ENCODE data around the gene HIGD1B. TPM values are rescaled to one million over a fixed set of nuclear protein-coding genes. Genes with fewer than 3 reads are reported as not detected.

HIGD1B gene
- total and polyA plus RNA-seq, 2 donors (not counting 1 experiment from before 2014, with no cell fraction given): not detected

- Histone ChIP-seq H3K36me3 (replicated peaks in 1 of 2; ENCODE audit: control extremely low read depth in 1 of 2, control insufficient read depth in 1 of 2, extremely low read depth in 1 of 2, insufficient read depth in 2 of 2, low read length in 1 of 2) (peaks cover 3 to 93% of the 10 kb centered on the region in 2 experiments), H3K27me3 (replicated peaks in 1 of 4; ENCODE audit: control extremely low read depth in 1 of 4, control insufficient read depth in 3 of 4, insufficient read depth in 4 of 4, low read length in 3 of 4) (no peaks in the 10 kb centered on the region), H3K4me2 (replicated peaks; ENCODE audit: low read depth, low read length, poor library complexity, severe bottlenecking) (no peak overlapping the region), H3K9me3 (ENCODE audit: control extremely low read depth in 1 of 3, control insufficient read depth in 2 of 3, insufficient read depth in 1 of 3, low read length in 2 of 3) (no peaks in the 10 kb centered on the region), H4K20me1 (ENCODE audit: control insufficient read depth, insufficient read depth, low read length, poor library complexity, severe bottlenecking) (peaks cover under 1% of the 10 kb centered on the region), H3K4me1 (ENCODE audit: control insufficient read depth in 2 of 2, insufficient read depth in 2 of 2, low read length in 2 of 2) (no peaks in the 10 kb centered on the region), H2AFZ (ENCODE audit: insufficient read depth, low read depth, low read length, poor library complexity, severe bottlenecking) (no peak overlapping the region), H3K4me3 (ENCODE audit: control extremely low read depth in 1 of 5, extremely low read depth in 1 of 5, insufficient read depth in 1 of 5, low read depth in 2 of 5, low read length in 4 of 5) (no peak overlapping the region), H3K79me2 (ENCODE audit: control insufficient read depth, insufficient read depth, low read length) (no peaks in the 10 kb centered on the region), H3K27ac (ENCODE audit: low read length in 2 of 2) (no peak overlapping the region), H3K9ac (ENCODE audit: low read length) (no peak overlapping the region)
- no peaks in the 10 kb centered on the region for H3K9me3 Mint-ChIP-seq (ENCODE audit: insufficient read depth)
- WGBS (ENCODE audit: insufficient coverage): 94% methylated on average over 4 of the region's 5 CpGs
- ChIA-PET POLR2A (no interaction called here), CTCF (interaction anchor here (1.7 kb wide), 1 partner anchor 84 kb away, joined by 6 read pairs; no protein-coding TSS in a partner anchor)
- intact Hi-C loops (cut with micrococcal nuclease): no loop called here
- no peak for DNase-seq
- no peak for TF ChIP-seq EZH2 (IDR thresholded peaks at IDR 0.05; ENCODE audit: borderline replicate concordance, insufficient read depth, low read depth, low read length, poor library complexity, severe bottlenecking)
- TF ChIP-seq, protein P1, sequence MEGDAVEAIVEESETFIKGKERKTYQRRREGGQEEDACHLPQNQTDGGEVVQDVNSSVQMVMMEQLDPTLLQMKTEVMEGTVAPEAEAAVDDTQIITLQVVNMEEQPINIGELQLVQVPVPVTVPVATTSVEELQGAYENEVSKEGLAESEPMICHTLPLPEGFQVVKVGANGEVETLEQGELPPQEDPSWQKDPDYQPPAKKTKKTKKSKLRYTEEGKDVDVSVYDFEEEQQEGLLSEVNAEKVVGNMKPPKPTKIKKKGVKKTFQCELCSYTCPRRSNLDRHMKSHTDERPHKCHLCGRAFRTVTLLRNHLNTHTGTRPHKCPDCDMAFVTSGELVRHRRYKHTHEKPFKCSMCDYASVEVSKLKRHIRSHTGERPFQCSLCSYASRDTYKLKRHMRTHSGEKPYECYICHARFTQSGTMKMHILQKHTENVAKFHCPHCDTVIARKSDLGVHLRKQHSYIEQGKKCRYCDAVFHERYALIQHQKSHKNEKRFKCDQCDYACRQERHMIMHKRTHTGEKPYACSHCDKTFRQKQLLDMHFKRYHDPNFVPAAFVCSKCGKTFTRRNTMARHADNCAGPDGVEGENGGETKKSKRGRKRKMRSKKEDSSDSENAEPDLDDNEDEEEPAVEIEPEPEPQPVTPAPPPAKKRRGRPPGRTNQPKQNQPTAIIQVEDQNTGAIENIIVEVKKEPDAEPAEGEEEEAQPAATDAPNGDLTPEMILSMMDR (IDR thresholded peaks at IDR 0.05): no peak
- no peaks in the 10 kb centered on the region for H3K4me1 Mint-ChIP-seq
- H3K27ac Mint-ChIP-seq: no peak overlapping the region
- H3K4me3 Mint-ChIP-seq: no peak overlapping the region
- H3K27me3 Mint-ChIP-seq: no peaks in the 10 kb centered on the region
- ATAC-seq (ENCODE audit: low read depth): no peak
These were observed 12.0 kb downstream of the HIGD1B start for GRCh38 chr17:44859701-44860100.

GRCh38 chr17:44862278-44862914 lies 14.7 kb downstream of the HIGD1B start:
- CTCF ChIA-PET: interaction anchor here (0.6 to 9.7 kb wide), 5 partner anchors 13 to 88 kb away, joined by 3 to 208 read pairs (median 5); no protein-coding TSS in a partner anchor
- POLR2A ChIA-PET: no interaction called here

More at GRCh38 chr17:44862278-44862914, 14.7 kb downstream of the HIGD1B start:
- no peaks in the 10 kb centered on the region for H3K79me2 ChIP-seq (ENCODE audit: control insufficient read depth, insufficient read depth, low read length)
- ATAC-seq (ENCODE audit: low read depth) (no peak), DNase-seq (no peak)
- H3K36me3 ChIP-seq (replicated peaks in 1 of 2; ENCODE audit: control extremely low read depth in 1 of 2, control insufficient read depth in 1 of 2, extremely low read depth in 1 of 2, insufficient read depth in 2 of 2, low read length in 1 of 2): peaks cover 3 to 83% of the 10 kb centered on the region in 2 experiments
- H4K20me1 ChIP-seq (ENCODE audit: control insufficient read depth, insufficient read depth, low read length, poor library complexity, severe bottlenecking): peaks cover 5% of the 10 kb centered on the region
- H3K4me1 ChIP-seq (ENCODE audit: control insufficient read depth in 2 of 2, insufficient read depth in 2 of 2, low read length in 2 of 2): no peaks in the 10 kb centered on the region
- Mint-ChIP-seq H3K9me3 (ENCODE audit: insufficient read depth) (no peaks in the 10 kb centered on the region), H3K27ac (no peak overlapping the region), H3K4me3 (no peak overlapping the region), H3K27me3 (no peaks in the 10 kb centered on the region), H3K4me1 (no peaks in the 10 kb centered on the region)
- no peak overlapping the region for H2AFZ ChIP-seq (ENCODE audit: insufficient read depth, low read depth, low read length, poor library complexity, severe bottlenecking)
- no peak overlapping the region for H3K27ac ChIP-seq (ENCODE audit: low read length in 2 of 2)
- intact Hi-C loops (cut with micrococcal nuclease): no loop called here
- H3K4me3 ChIP-seq (ENCODE audit: control extremely low read depth in 1 of 5, extremely low read depth in 1 of 5, insufficient read depth in 1 of 5, low read depth in 2 of 5, low read length in 4 of 5): no peak overlapping the region
- H3K9me3 ChIP-seq (ENCODE audit: control extremely low read depth in 1 of 3, control insufficient read depth in 2 of 3, insufficient read depth in 1 of 3, low read length in 2 of 3): no peaks in the 10 kb centered on the region
- TF ChIP-seq, protein P1 (IDR thresholded peaks at IDR 0.05): no peak
- TF ChIP-seq EZH2 (IDR thresholded peaks at IDR 0.05; ENCODE audit: borderline replicate concordance, insufficient read depth, low read depth, low read length, poor library complexity, severe bottlenecking): no peak
- 98% methylated on average over 8 of the region's 9 CpGs for WGBS (ENCODE audit: insufficient coverage)
- H3K27me3 ChIP-seq (replicated peaks in 1 of 4; ENCODE audit: control extremely low read depth in 1 of 4, control insufficient read depth in 3 of 4, insufficient read depth in 4 of 4, low read length in 3 of 4): no peaks in the 10 kb centered on the region
- H3K9ac ChIP-seq (ENCODE audit: low read length): no peak overlapping the region
- H3K4me2 ChIP-seq (replicated peaks; ENCODE audit: low read depth, low read length, poor library complexity, severe bottlenecking): no peak overlapping the region

Measured in B cell (primary cell).